HCT116 (cell line): Measurements from ENCODE around the gene DOK7. TPM values are rescaled to one million over a fixed set of nuclear protein-coding genes. Genes with fewer than 3 reads are reported as not detected.
A peak's percentile ranks its signal among the peaks of the same experiment; 100 is the strongest.

Experiments
- ATAC-seq: fragments of 200-7000 bp; cut with Tn5 transposase; 2 replicates; pipeline ENCODE4 v1.9.1; 2020; ENCODE audit warnings: mild to moderate bottlenecking, moderate library complexity
- BruUV-seq: library from RNA; stranded (reverse); fragments of 400-500 nt; replicated peaks from 2 replicates; lab custom pipeline; 2021; lab: Mats Ljungman, UMichigan
- CTCF ChIA-PET: fragments of 300-600 bp; sonication (Branson Sonifier 250); formaldehyde crosslinking; loops from one replicate; lab custom pipeline; 2021; ENCODE audit warnings: antibody characterized with exemption; lab: Charles Lee
- POLR2A ChIA-PET: fragments of 300-600, 350-600 bp; sonication (Branson Sonifier 250); formaldehyde crosslinking; loops from one replicate; lab custom pipeline; 2021; ENCODE audit warnings: antibody characterized with exemption; lab: Charles Lee
- RAD21 ChIA-PET, 2 experiments: fragments of 300-600 bp; sonication (Branson Sonifier 250); formaldehyde crosslinking; loops; one replicate each; lab custom pipeline; 2023; ENCODE audit warnings: low total read pairs in 2 of 2; ENCODE audit not compliant: uncharacterized antibody in 2 of 2, unreplicated experiment in 2 of 2, low non-redundant PET in 1 of 2; lab: Charles Lee
- DNase-seq: peaks from one replicate; pipeline ENCODE4 v3.0.0-alpha.2; 2010; ENCODE audit warnings: low read depth, low spot score
- H2AFZ ChIP-seq: fragments of 200-600 bp; shearing (Covaris generic), sonication (generic); 2 replicates; pipeline ENCODE4 v1.6.1; 2017; ENCODE audit warnings: low read depth, mixed run types, mixed read lengths, antibody characterized with exemption, low read length; ENCODE audit not compliant: poor library complexity, severe bottlenecking
- H3K27ac ChIP-seq: 2 replicates; pipeline ENCODE4 v1.5.1; 2012; ENCODE audit warnings: low read depth, low read length
- H3K27me3 ChIP-seq: fragments of 200-600 bp; sonication (generic); 2 replicates; pipeline ENCODE4 v1.6.1; 2016; ENCODE audit warnings: mixed run types, low read length, mixed read lengths; ENCODE audit not compliant: insufficient read depth
- H3K36me3 ChIP-seq, 2 experiments: fragments of 200-500 bp in 1 of 2; fragments of 200-600 bp in 1 of 2; sonication (Bioruptor generic) in 1 of 2; sonication (generic) in 1 of 2; 2 replicates each; pipeline versions ENCODE4 v1.5.1 to v1.6.1; 2014 to 2016; ENCODE audit warnings: low read length in 2 of 2, inconsistent platforms in 1 of 2, mixed read lengths in 1 of 2, mixed run types in 1 of 2; ENCODE audit not compliant: insufficient read depth in 2 of 2, control insufficient read depth in 1 of 2
- H3K4me1 ChIP-seq, 2 experiments: fragments of 200-600 bp in 1 of 2; sonication (generic) in 1 of 2; 2 replicates each; pipeline versions ENCODE4 v1.5.1 to v1.6.1; 2012 to 2017; ENCODE audit warnings: low read length in 2 of 2, inconsistent platforms in 1 of 2, mild to moderate bottlenecking in 1 of 2, mixed read lengths in 1 of 2, mixed run types in 1 of 2, moderate library complexity in 1 of 2; ENCODE audit not compliant: insufficient read depth in 2 of 2, control insufficient read depth in 1 of 2
- H3K4me2 ChIP-seq: fragments of 200-600 bp; sonication (generic); 2 replicates; pipeline ENCODE4 v1.6.1; 2017; ENCODE audit warnings: mixed run types, low read length, mixed read lengths
- H3K4me3 ChIP-seq, 2 experiments: fragments of 200-600 bp in 1 of 2; sonication (generic) in 1 of 2; replicated peaks in 1 of 2; 2 replicates each; pipeline ENCODE4 v1.5.1; 2011 to 2016; ENCODE audit warnings: low read length in 2 of 2, control low read depth in 1 of 2, low read depth in 1 of 2, mild to moderate bottlenecking in 1 of 2, mixed read lengths in 1 of 2, mixed run types in 1 of 2
- H3K79me2 ChIP-seq: fragments of 200-600 bp; sonication (generic); 2 replicates; pipeline ENCODE4 v1.6.1; 2017; ENCODE audit warnings: mild to moderate bottlenecking, mixed run types, low read length, moderate library complexity, mixed read lengths; ENCODE audit not compliant: insufficient read depth
- H3K9ac ChIP-seq: fragments of 200-600 bp; sonication (generic); 2 replicates; pipeline ENCODE4 v1.6.1; 2016; ENCODE audit warnings: low read length, mixed read lengths
- H3K9me2 ChIP-seq: fragments of 200-600 bp; sonication (generic), shearing (Covaris generic); 2 replicates; pipeline ENCODE4 v1.6.1; 2017; ENCODE audit warnings: mixed run types, mild to moderate bottlenecking, moderate library complexity; ENCODE audit not compliant: insufficient read depth
- H3K9me3 ChIP-seq, 2 experiments: fragments of 200-500 bp in 1 of 2; fragments of 200-600 bp in 1 of 2; sonication (Bioruptor generic) in 1 of 2; sonication (generic) in 1 of 2; 2 replicates each; pipeline ENCODE4 v1.6.1; 2014 to 2017; ENCODE audit warnings: low read length in 2 of 2, mixed read lengths in 2 of 2, inconsistent platforms in 1 of 2, low read depth in 1 of 2, mild to moderate bottlenecking in 1 of 2, mixed run types in 1 of 2, moderate library complexity in 1 of 2; ENCODE audit not compliant: control insufficient read depth in 1 of 2, insufficient read depth in 1 of 2
- H4K20me1 ChIP-seq: fragments of 200-600 bp; sonication (generic), shearing (Covaris generic); 2 replicates; pipeline ENCODE4 v1.6.1; 2017; ENCODE audit warnings: mixed run types, mild to moderate bottlenecking, moderate library complexity; ENCODE audit not compliant: insufficient read depth
- CBX3 ChIP-seq: IDR thresholded peaks from 2 replicates; pipeline ENCODE4 v1.6.1; 2012; ENCODE audit warnings: low read depth
- CEBPB ChIP-seq: IDR thresholded peaks from 2 replicates; pipeline ENCODE4 v1.6.1; 2012; ENCODE audit warnings: low read depth
- ELF1 ChIP-seq: IDR thresholded peaks from 2 replicates; pipeline ENCODE4 v1.6.1; 2012; ENCODE audit warnings: low read depth, borderline replicate concordance
- EZH2 ChIP-seq: fragments of 200-600 bp; sonication (generic); IDR thresholded peaks from 2 replicates; pipeline ENCODE4 v1.6.1; 2017; ENCODE audit warnings: antibody characterized with exemption, mixed run types
- FOSL1 ChIP-seq: IDR thresholded peaks from 2 replicates; pipeline ENCODE4 v1.6.1; 2012; ENCODE audit warnings: low read depth
- POLR2A ChIP-seq: IDR thresholded peaks from 2 replicates; pipeline ENCODE4 v1.7.0; 2011; ENCODE audit warnings: borderline replicate concordance; ENCODE audit not compliant: insufficient read depth, insufficient read length; ENCODE audit errors: extremely low read depth
- SRF ChIP-seq: IDR thresholded peaks from 2 replicates; pipeline ENCODE4 v1.6.1; 2012; ENCODE audit warnings: low read depth
- TCF7L2 ChIP-seq: IDR thresholded peaks from 2 replicates; pipeline ENCODE4 v1.7.0; 2011; ENCODE audit warnings: borderline replicate concordance, inconsistent platforms; ENCODE audit not compliant: insufficient read depth, insufficient read length; ENCODE audit errors: extremely low read depth
- YY1 ChIP-seq: IDR thresholded peaks from 2 replicates; pipeline ENCODE4 v1.6.1; 2011; ENCODE audit warnings: low read length, low read depth, moderate library complexity, mild to moderate bottlenecking; ENCODE audit not compliant: insufficient replicate concordance; ENCODE audit errors: extremely low read depth
- intact Hi-C: fragments of 100-400 bp; cut with micrococcal nuclease; formaldehyde crosslinking; loops from 2 replicates; pipeline ENCODE4 v1.10.0; 2022
- total RNA-seq: library from RNA; stranded (reverse); gene quantifications from one replicate; pipeline ENCODE4 v1.2.1, GENCODE V29; 2021; ENCODE audit not compliant: unreplicated experiment
- TF ChIP-seq, protein P1 (sequence below): IDR thresholded peaks from 2 replicates; pipeline ENCODE4 v1.6.1; 2012; ENCODE audit warnings: low read depth
- TF ChIP-seq, protein P2 (sequence below): IDR thresholded peaks from 2 replicates; pipeline ENCODE4 v1.6.1; 2012

DOK7 gene
- total RNA-seq, 1 experiment from 2014 or later: 2.4 TPM

DNA sequence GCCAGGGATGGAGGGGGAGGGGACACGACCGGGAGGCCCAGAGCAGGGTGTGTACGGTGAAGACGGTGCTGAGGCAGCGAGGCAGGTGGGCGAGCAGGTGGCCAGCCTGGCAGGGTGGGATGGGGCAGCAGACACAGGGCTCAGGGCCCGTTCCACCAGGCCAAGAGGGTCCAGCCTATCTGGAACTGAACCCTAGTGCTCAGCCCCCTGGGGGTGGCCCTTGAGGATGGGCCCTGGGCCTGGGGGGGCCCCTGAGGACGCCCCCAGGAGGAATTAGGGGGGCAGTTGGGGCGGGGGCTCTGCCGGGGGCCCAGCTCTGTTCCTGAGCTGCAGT lies 24.3 kb upstream of the DOK7 start:
- H3K9me2 ChIP-seq: no peaks in the 10 kb centered on the region
- H3K4me1 ChIP-seq: peaks cover 25 to 42% of the 10 kb centered on the region in 2 experiments
- H4K20me1 ChIP-seq: no peaks in the 10 kb centered on the region
- no peak overlapping the region for H3K27ac ChIP-seq
- intact Hi-C loops: no loop called here
- H3K9ac ChIP-seq: no peak overlapping the region
- H3K27me3 ChIP-seq: no peaks in the 10 kb centered on the region
- BruUV-seq: no TSS peak
- ATAC-seq (no peak), DNase-seq (no peak)
- H3K4me2 ChIP-seq: no peak overlapping the region
- no peak for TF ChIP-seq EZH2
- no peaks in the 10 kb centered on the region for H3K79me2 ChIP-seq
- RAD21 ChIA-PET: no interaction called here
- POLR2A ChIA-PET: no interaction called here
- no peaks in the 10 kb centered on the region for H3K36me3 ChIP-seq
- H3K9me3 ChIP-seq: no peaks in the 10 kb centered on the region
- CTCF ChIA-PET: no interaction called here
- no peak overlapping the region for H2AFZ ChIP-seq
- H3K4me3 ChIP-seq: no peak overlapping the region

DNA sequence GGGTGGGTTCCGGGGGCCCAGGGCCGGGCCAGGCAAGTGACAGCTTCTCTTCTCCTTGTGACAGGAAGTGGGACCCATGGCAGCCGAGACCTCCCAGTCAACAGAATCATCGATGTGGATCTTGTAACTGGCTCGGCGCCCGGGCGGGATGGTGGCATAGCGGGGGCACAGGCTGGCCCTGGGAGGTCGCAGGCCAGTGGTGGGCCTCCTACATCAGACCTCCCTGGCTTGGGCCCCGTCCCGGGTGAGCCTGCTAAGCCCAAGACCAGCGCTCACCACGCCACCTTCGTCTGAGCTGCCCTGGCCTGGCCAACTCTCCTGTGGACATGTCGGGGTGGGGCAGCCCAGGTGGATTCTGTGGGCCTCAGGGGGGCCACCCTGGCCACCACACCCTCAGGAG lies 23.7 kb upstream of the DOK7 start:
- intact Hi-C loops: no loop called here
- no peaks in the 10 kb centered on the region for H3K79me2 ChIP-seq
- no peak overlapping the region for H3K4me3 ChIP-seq
- peak overlapping the region; percentile 12; the same call in 1 of the 2 replicates for H3K27ac ChIP-seq
- H2AFZ ChIP-seq: no peak overlapping the region
- ATAC-seq (no peak), DNase-seq (no peak)
- ChIA-PET CTCF (no interaction called here), RAD21 (no interaction called here), POLR2A (no interaction called here)
- no TSS peak for BruUV-seq
- no peaks in the 10 kb centered on the region for H3K9me2 ChIP-seq
- no peak overlapping the region for H3K4me2 ChIP-seq
- H3K9ac ChIP-seq: no peak overlapping the region
- peaks cover 25 to 42% of the 10 kb centered on the region in 2 experiments for H3K4me1 ChIP-seq
- H3K36me3 ChIP-seq: no peaks in the 10 kb centered on the region
- no peaks in the 10 kb centered on the region for H3K9me3 ChIP-seq
- H4K20me1 ChIP-seq: no peaks in the 10 kb centered on the region
- TF ChIP-seq, protein P1, sequence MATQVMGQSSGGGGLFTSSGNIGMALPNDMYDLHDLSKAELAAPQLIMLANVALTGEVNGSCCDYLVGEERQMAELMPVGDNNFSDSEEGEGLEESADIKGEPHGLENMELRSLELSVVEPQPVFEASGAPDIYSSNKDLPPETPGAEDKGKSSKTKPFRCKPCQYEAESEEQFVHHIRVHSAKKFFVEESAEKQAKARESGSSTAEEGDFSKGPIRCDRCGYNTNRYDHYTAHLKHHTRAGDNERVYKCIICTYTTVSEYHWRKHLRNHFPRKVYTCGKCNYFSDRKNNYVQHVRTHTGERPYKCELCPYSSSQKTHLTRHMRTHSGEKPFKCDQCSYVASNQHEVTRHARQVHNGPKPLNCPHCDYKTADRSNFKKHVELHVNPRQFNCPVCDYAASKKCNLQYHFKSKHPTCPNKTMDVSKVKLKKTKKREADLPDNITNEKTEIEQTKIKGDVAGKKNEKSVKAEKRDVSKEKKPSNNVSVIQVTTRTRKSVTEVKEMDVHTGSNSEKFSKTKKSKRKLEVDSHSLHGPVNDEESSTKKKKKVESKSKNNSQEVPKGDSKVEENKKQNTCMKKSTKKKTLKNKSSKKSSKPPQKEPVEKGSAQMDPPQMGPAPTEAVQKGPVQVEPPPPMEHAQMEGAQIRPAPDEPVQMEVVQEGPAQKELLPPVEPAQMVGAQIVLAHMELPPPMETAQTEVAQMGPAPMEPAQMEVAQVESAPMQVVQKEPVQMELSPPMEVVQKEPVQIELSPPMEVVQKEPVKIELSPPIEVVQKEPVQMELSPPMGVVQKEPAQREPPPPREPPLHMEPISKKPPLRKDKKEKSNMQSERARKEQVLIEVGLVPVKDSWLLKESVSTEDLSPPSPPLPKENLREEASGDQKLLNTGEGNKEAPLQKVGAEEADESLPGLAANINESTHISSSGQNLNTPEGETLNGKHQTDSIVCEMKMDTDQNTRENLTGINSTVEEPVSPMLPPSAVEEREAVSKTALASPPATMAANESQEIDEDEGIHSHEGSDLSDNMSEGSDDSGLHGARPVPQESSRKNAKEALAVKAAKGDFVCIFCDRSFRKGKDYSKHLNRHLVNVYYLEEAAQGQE: no peak
- no peak for TF ChIP-seq TCF7L2
- TF ChIP-seq YY1: no peak
- no peak for TF ChIP-seq POLR2A
- TF ChIP-seq SRF: no peak
- TF ChIP-seq, protein P2, sequence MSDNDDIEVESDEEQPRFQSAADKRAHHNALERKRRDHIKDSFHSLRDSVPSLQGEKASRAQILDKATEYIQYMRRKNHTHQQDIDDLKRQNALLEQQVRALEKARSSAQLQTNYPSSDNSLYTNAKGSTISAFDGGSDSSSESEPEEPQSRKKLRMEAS: no peak
- no peak for TF ChIP-seq CBX3
- no peak for TF ChIP-seq ELF1
- TF ChIP-seq FOSL1: no peak
- no peak for TF ChIP-seq CEBPB
- no peaks in the 10 kb centered on the region for H3K27me3 ChIP-seq
